H1 (cell line): Measurements from ENCODE around the gene CLCF1. TPM values are rescaled to one million over a fixed set of nuclear protein-coding genes. Genes with fewer than 3 reads are reported as not detected.

ENCODE experiments used
- CBX5 ChIP-seq: fragments of 300-800, 300-1000 bp; sonication (generic); IDR thresholded peaks from 2 replicates; pipeline ENCODE4 v1.7.1; 2016; ENCODE audit warnings: antibody characterized with exemption, low read length, low read depth
- EP300 ChIP-seq, 2 experiments: IDR thresholded peaks; 1 replicate in 1 of 2; 2 replicates in 1 of 2; pipeline ENCODE4 v1.6.1; 2011 to 2012; ENCODE audit warnings: low read depth in 2 of 2, low read length in 2 of 2, mild to moderate bottlenecking in 2 of 2, borderline replicate concordance in 1 of 2, inconsistent platforms in 1 of 2, moderate library complexity in 1 of 2
- JUND ChIP-seq: IDR thresholded peaks from 2 replicates; pipeline ENCODE4 v1.6.1; 2011; ENCODE audit warnings: mild to moderate bottlenecking, improper control_type of control experiment, low read length
- KDM5A ChIP-seq: fragments of 200-600 bp; IDR thresholded peaks from 2 replicates; pipeline ENCODE4 v1.7.1; 2012; ENCODE audit warnings: mild to moderate bottlenecking, low read length, inconsistent platforms, mixed read lengths
- MAX ChIP-seq: IDR thresholded peaks from 2 replicates; pipeline ENCODE4 v1.6.1; 2012; ENCODE audit warnings: inconsistent platforms
- NANOG ChIP-seq: IDR thresholded peaks from 2 replicates; pipeline ENCODE4 v1.6.1; 2011; ENCODE audit warnings: low read length, low read depth, mild to moderate bottlenecking, inconsistent platforms; ENCODE audit not compliant: insufficient read depth, poor library complexity, severe bottlenecking
- NRF1 ChIP-seq: IDR thresholded peaks from 2 replicates; pipeline ENCODE4 v1.6.1; 2011; ENCODE audit warnings: mild to moderate bottlenecking, low read depth, low read length, improper control_type of control experiment
- POLR2A ChIP-seq, 2 experiments: IDR thresholded peaks; 1 replicate in 1 of 2; 2 replicates in 1 of 2; pipeline ENCODE4 v1.6.1; 2011; ENCODE audit warnings: low read depth in 2 of 2, low read length in 2 of 2, mild to moderate bottlenecking in 2 of 2; ENCODE audit errors: control extremely low read depth in 1 of 2
- POU5F1 ChIP-seq: IDR thresholded peaks from 2 replicates; pipeline ENCODE4 v1.6.1; 2011; ENCODE audit warnings: low read depth, mild to moderate bottlenecking, low read length, moderate library complexity
- TEAD4 ChIP-seq: IDR thresholded peaks from 2 replicates; pipeline ENCODE4 v1.6.1; 2012; ENCODE audit warnings: low read depth, low read length, inconsistent platforms, mixed read lengths
- polyA plus RNA-seq, 7 experiments: library from polyadenylated mRNA; depleted of rRNA in 3 of 7; stranded (reverse) in 5 of 7; unstranded in 2 of 7; fragments of >200 nt in 5 of 7; fragments of 200-250 nt in 2 of 7; gene quantifications; 1 replicate in 5 of 7; 2 replicates in 1 of 7; 4 replicates in 1 of 7; pipeline versions ENCODE4 v1.2.1 to v1.2.3, GENCODE V29; 2011 to 2013; ENCODE audit warnings: missing spikeins in 2 of 7, mixed read lengths in 2 of 7
- total RNA-seq: library from RNA; stranded (reverse); fragmentation: NEBNext Ultra II Directional; extraction: Animal tissue kit (Norgen Biotek cat#: 25700); gene quantifications from 2 replicates; pipeline ENCODE4 v1.2.1, GENCODE V29; 2021

CLCF1 gene
- total and polyA plus RNA-seq, 2 of the 8 experiments (the other 6 are each of a cell fraction or from before 2014, with no cell fraction given) = 0.32 to 1.2 TPM

- no peak for TF ChIP-seq EP300 (IDR thresholded peaks at IDR 0.05; ENCODE audit: borderline replicate concordance in 1 of 2, low read depth in 2 of 2, low read length in 2 of 2)
- TF ChIP-seq POU5F1 = no peak
- TF ChIP-seq NRF1 = peak; percentile 96
- TF ChIP-seq JUND = no peak; the same call in 1 of the 2 replicates
- no peak for TF ChIP-seq NANOG
- no peak; the same call in 1 of the 2 replicates for TF ChIP-seq MAX
- TF ChIP-seq TEAD4 = no peak
- TF ChIP-seq CBX5 = no peak
- no peak; a peak in 2 of 3 replicates for TF ChIP-seq POLR2A (IDR thresholded peaks at IDR 0.05; ENCODE audit: control extremely low read depth in 1 of 2, low read depth in 2 of 2, low read length in 2 of 2)
- no peak for TF ChIP-seq KDM5A
Measured at GRCh38 chr11:67317205-67317887, 56.1 kb downstream of the CLCF1 start (continued).
